Fibroblast of mammary gland (primary cell): Measurements from ENCODE around the gene PLEKHA7.
"Not testable (repeated sequence)": the region's sequence is repeated elsewhere in the genome, so short reads cannot be mapped to it uniquely, and the experiment has no call there.

Experiments
- DNase-seq: peaks from one replicate; pipeline ENCODE4 v3.0.0-alpha.2; 2010; ENCODE audit warnings: low read depth
- H3K4me3 ChIP-seq: 2 replicates; pipeline ENCODE4 v1.5.1; 2011; ENCODE audit warnings: low read depth, mild to moderate bottlenecking, low read length, moderate library complexity; ENCODE audit not compliant: control insufficient read depth
- CTCF ChIP-seq: conservative IDR thresholded peaks from 2 replicates; pipeline ENCODE4 v1.5.1; 2011; ENCODE audit warnings: low read depth, low read length, inconsistent platforms; ENCODE audit not compliant: control insufficient read depth, insufficient read depth

The PLEKHA7 gene

GRCh38 chr11:16912692-16913111 is 101.5 kb downstream of the PLEKHA7 start:
- DNase-seq: no peak
- TF ChIP-seq CTCF: no peak
- no peak overlapping the region for H3K4me3 ChIP-seq

GRCh38 chr11:16911658-16912057 is 102.6 kb downstream of the PLEKHA7 start:
- DNase-seq: no peak
- TF ChIP-seq CTCF: no peak
- H3K4me3 ChIP-seq: no peak overlapping the region

- TF ChIP-seq CTCF: no peak
- no peak overlapping the region for H3K4me3 ChIP-seq
- no peak for DNase-seq
These were observed 103.0 kb downstream of the PLEKHA7 start for GRCh38 chr11:16911186-16911585.

GRCh38 chr11:16909359-16910035 is 104.7 kb downstream of the PLEKHA7 start:
- no peak for DNase-seq
- H3K4me3 ChIP-seq: no peak overlapping the region
- TF ChIP-seq CTCF: no peak

- H3K4me3 ChIP-seq: no peak overlapping the region
- TF ChIP-seq CTCF: no peak
- no peak for DNase-seq
These were observed 108.8 kb downstream of the PLEKHA7 start for GRCh38 chr11:16905375-16905774.

GRCh38 chr11:16904761-16905160 is 109.5 kb downstream of the PLEKHA7 start:
- DNase-seq, H3K4me3 ChIP-seq: not testable (repeated sequence)

GRCh38 chr11:16902781-16903378 is 111.3 kb downstream of the PLEKHA7 start:
- no peak overlapping the region for H3K4me3 ChIP-seq
- no peak for TF ChIP-seq CTCF
- no peak for DNase-seq
